HUES48 (cell line): ENCODE results near the gene GHR.

Experiments used
- H3K27ac ChIP-seq: one replicate; pipeline ENCODE4 v1.7.0; 2013; ENCODE audit warnings: low read depth, low read length, inconsistent platforms
- H3K27me3 ChIP-seq: 2 replicates; pipeline ENCODE4 v1.6.1; 2013; ENCODE audit warnings: mild to moderate bottlenecking, low read length; ENCODE audit not compliant: control insufficient read depth, insufficient read depth
- H3K36me3 ChIP-seq: 2 replicates; pipeline ENCODE4 v1.6.1; 2013; ENCODE audit warnings: low read length; ENCODE audit not compliant: control insufficient read depth, insufficient read depth
- H3K4me1 ChIP-seq: 2 replicates; pipeline ENCODE4 v1.6.1; 2013; ENCODE audit warnings: mild to moderate bottlenecking, low read length; ENCODE audit not compliant: control insufficient read depth, insufficient read depth
- H3K4me3 ChIP-seq: 2 replicates; pipeline ENCODE4 v1.5.1; 2013; ENCODE audit warnings: mild to moderate bottlenecking, low read depth, low read length
- H3K9ac ChIP-seq: 2 replicates; pipeline ENCODE4 v1.6.1; 2013; ENCODE audit warnings: mild to moderate bottlenecking, low read depth, low read length, moderate library complexity
- H3K9me3 ChIP-seq: 2 replicates; pipeline ENCODE4 v1.6.1; 2013; ENCODE audit warnings: low read length; ENCODE audit not compliant: control insufficient read depth, insufficient read depth

GHR gene

GRCh38 chr5:42626462-42626861, 203.2 kb downstream of the GHR start:
- Histone ChIP-seq H3K9ac (no peak overlapping the region), H3K4me3 (no peak overlapping the region), H3K4me1 (peaks cover 10% of the 10 kb centered on the region; the same call in 1 of the 2 replicates), H3K9me3 (no peaks in the 10 kb centered on the region), H3K27ac (no peak overlapping the region), H3K36me3 (no peaks in the 10 kb centered on the region), H3K27me3 (no peaks in the 10 kb centered on the region)

GRCh38 chr5:42628821-42629220, 205.6 kb downstream of the GHR start:
- no peak overlapping the region for H3K4me3 ChIP-seq
- H3K27ac ChIP-seq, result no peak overlapping the region
- no peak overlapping the region for H3K9ac ChIP-seq

GRCh38 chr5:42629284-42629683, 206.0 kb downstream of the GHR start:
- no peak overlapping the region for H3K9ac ChIP-seq
- H3K4me1 ChIP-seq, result peaks cover 10% of the 10 kb centered on the region; the same call in 1 of the 2 replicates
- no peak overlapping the region for H3K27ac ChIP-seq

More at GRCh38 chr5:42628821-42629220, 205.6 kb downstream of the GHR start:
- H3K4me1 ChIP-seq, result peaks cover 10% of the 10 kb centered on the region; the same call in 1 of the 2 replicates
- no peaks in the 10 kb centered on the region for H3K9me3 ChIP-seq
- no peaks in the 10 kb centered on the region for H3K27me3 ChIP-seq
- no peaks in the 10 kb centered on the region for H3K36me3 ChIP-seq

GRCh38 chr5:42631241-42631640, 208.0 kb downstream of the GHR start:
- Histone ChIP-seq H3K4me1 (peaks cover 7% of the 10 kb centered on the region; the same call in 1 of the 2 replicates), H3K36me3 (no peaks in the 10 kb centered on the region), H3K27ac (no peak overlapping the region), H3K4me3 (no peak overlapping the region), H3K9ac (no peak overlapping the region), H3K9me3 (no peaks in the 10 kb centered on the region), H3K27me3 (no peaks in the 10 kb centered on the region)

More at GRCh38 chr5:42629284-42629683, 206.0 kb downstream of the GHR start:
- Histone ChIP-seq H3K36me3 (no peaks in the 10 kb centered on the region), H3K27me3 (no peaks in the 10 kb centered on the region), H3K9me3 (no peaks in the 10 kb centered on the region), H3K4me3 (no peak overlapping the region)

- H3K36me3 ChIP-seq, result no peaks in the 10 kb centered on the region
- H3K4me3 ChIP-seq, result no peak overlapping the region
- H3K27me3 ChIP-seq, result no peaks in the 10 kb centered on the region
- no peaks in the 10 kb centered on the region for H3K4me1 ChIP-seq
- no peak overlapping the region for H3K9ac ChIP-seq
- H3K27ac ChIP-seq, result no peak overlapping the region
- no peaks in the 10 kb centered on the region for H3K9me3 ChIP-seq
Observed at GRCh38 chr5:42632354-42632900, 209.2 kb downstream of the GHR start.

GRCh38 chr5:42634575-42634974, 211.3 kb downstream of the GHR start:
- H3K4me3 ChIP-seq, result no peak overlapping the region
- H3K27ac ChIP-seq, result no peak overlapping the region
- H3K36me3 ChIP-seq, result no peaks in the 10 kb centered on the region
- no peak overlapping the region for H3K9ac ChIP-seq
- no peaks in the 10 kb centered on the region for H3K9me3 ChIP-seq
- no peaks in the 10 kb centered on the region for H3K4me1 ChIP-seq
- no peaks in the 10 kb centered on the region for H3K27me3 ChIP-seq

GRCh38 chr5:42636425-42636824, 213.2 kb downstream of the GHR start:
- no peak overlapping the region for H3K9ac ChIP-seq
- no peaks in the 10 kb centered on the region for H3K27me3 ChIP-seq
- no peaks in the 10 kb centered on the region for H3K9me3 ChIP-seq
- H3K36me3 ChIP-seq, result no peaks in the 10 kb centered on the region
- no peak overlapping the region for H3K4me3 ChIP-seq
- no peak overlapping the region for H3K27ac ChIP-seq
- no peaks in the 10 kb centered on the region for H3K4me1 ChIP-seq

DNA sequence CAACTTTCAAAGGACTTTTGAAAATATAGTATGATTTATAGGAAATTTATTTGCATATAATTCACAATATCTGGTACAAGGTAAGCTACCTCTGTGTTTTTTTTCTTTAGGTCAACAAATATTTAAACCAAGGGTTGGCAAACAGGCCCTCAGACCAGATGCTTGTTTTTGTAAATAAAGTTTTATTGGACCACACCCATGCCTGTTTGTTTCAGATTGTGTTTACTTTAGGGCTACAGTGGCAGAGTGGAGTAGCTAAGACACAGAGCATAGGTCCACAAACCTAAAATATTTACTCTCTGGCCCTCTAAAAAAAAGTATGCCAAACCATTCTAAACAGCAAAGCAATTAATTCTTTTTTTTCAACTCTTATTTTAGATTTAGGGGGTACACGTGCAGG, 213.7 kb downstream of the GHR start:
- H3K27ac ChIP-seq, result no peak overlapping the region
- H3K36me3 ChIP-seq, result no peaks in the 10 kb centered on the region
- H3K4me1 ChIP-seq, result no peaks in the 10 kb centered on the region
- no peaks in the 10 kb centered on the region for H3K27me3 ChIP-seq
- H3K9ac ChIP-seq, result no peak overlapping the region
- no peak overlapping the region for H3K4me3 ChIP-seq
- H3K9me3 ChIP-seq, result no peaks in the 10 kb centered on the region

DNA sequence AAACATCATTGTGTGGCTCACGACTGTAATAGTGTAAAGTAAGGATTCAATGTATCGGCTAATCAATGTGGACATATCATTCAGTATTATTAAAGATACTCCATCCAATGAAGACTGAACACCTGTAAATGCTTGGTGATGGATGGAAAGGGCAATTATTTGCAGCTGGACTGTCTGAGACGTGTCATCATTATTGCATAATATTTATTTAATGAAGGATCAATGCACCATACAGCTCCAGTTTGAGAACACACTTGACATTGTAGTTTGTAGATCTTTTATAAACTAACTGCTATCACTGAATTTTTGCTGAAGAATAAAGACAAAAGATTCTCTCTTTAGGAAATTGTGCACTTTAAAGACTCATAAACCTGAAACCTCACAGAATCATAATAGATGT, 215.7 kb downstream of the GHR start:
- H3K4me3 ChIP-seq, result no peak overlapping the region
- H3K36me3 ChIP-seq, result no peaks in the 10 kb centered on the region
- no peak overlapping the region for H3K9ac ChIP-seq
- no peaks in the 10 kb centered on the region for H3K4me1 ChIP-seq
- H3K27me3 ChIP-seq, result no peaks in the 10 kb centered on the region
- H3K9me3 ChIP-seq, result no peaks in the 10 kb centered on the region
- no peak overlapping the region for H3K27ac ChIP-seq

DNA sequence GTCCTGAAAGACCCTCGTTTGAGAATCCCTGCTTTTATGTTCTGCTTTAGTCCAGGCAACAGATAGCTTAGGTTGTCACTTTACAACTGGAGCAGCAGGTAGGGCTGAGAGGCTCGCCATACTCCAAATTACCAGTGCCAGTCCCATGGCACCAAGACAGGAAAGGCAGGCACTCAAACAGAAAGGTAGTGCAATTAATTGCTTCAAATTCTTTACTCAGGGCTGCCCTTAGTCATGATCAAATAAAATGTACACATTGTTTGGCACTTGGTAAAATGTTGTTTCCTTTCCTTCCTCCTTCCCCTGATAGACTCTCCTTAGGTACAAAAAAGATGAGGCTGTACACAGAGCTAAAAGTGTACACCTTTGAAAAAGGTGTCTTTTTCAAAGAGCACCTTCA, 217.6 kb downstream of the GHR start:
- Histone ChIP-seq H3K36me3 (no peaks in the 10 kb centered on the region), H3K4me1 (no peaks in the 10 kb centered on the region), H3K27ac (no peak overlapping the region), H3K27me3 (no peaks in the 10 kb centered on the region), H3K9me3 (no peaks in the 10 kb centered on the region), H3K4me3 (no peak overlapping the region), H3K9ac (no peak overlapping the region)

GRCh38 chr5:42641336-42642005, 218.2 kb downstream of the GHR start:
- H3K4me3 ChIP-seq, result no peak overlapping the region
- no peak overlapping the region for H3K27ac ChIP-seq
- H3K36me3 ChIP-seq, result no peaks in the 10 kb centered on the region
- H3K27me3 ChIP-seq, result no peaks in the 10 kb centered on the region
- no peaks in the 10 kb centered on the region for H3K9me3 ChIP-seq
- no peak overlapping the region for H3K9ac ChIP-seq
- H3K4me1 ChIP-seq, result no peaks in the 10 kb centered on the region
